HepG2 (cell line): ENCODE results near the gene ITGAV. TPM values are rescaled to one million over a fixed set of nuclear protein-coding genes. Genes with fewer than 3 reads are reported as not detected.

Experiments used
- ATAC-seq: fragments of 200-7000 bp; cut with Tn5 transposase; 3 replicates; pipeline ENCODE4 v1.9.1; 2020; ENCODE audit warnings: mild to moderate bottlenecking, moderate library complexity
- BruUV-seq: library from RNA; stranded (reverse); fragments of 400-500 nt; replicated peaks from 2 replicates; lab custom pipeline; 2021; lab: Mats Ljungman, UMichigan
- CTCF ChIA-PET: fragments of 300-600 bp; formaldehyde crosslinking; extraction: SDS; loops from one replicate; lab custom pipeline; 2021; ENCODE audit warnings: low total read pairs, inconsistent platforms, low intra/inter-chr PET ratio; lab: Yijun Ruan, JAX
- POLR2A ChIA-PET: fragments of 350-600 bp; sonication (Branson Sonifier 250); formaldehyde crosslinking; loops from one replicate; lab custom pipeline; 2020; ENCODE audit warnings: antibody characterized with exemption, inconsistent platforms; lab: Yijun Ruan, JAX
- DNase-seq: peaks from one replicate; pipeline ENCODE4 v3.0.0-alpha.2; 2015; ENCODE audit warnings: low spot score
- FAIRE-seq: peaks from 3 replicates; lab custom pipeline; 2011; peaks lifted over from hg19 to GRCh38; lab: Jason Lieb, UNC
- H2AFZ ChIP-seq: one replicate; pipeline ENCODE4 v1.6.1; 2011; ENCODE audit warnings: low read length, inconsistent platforms
- H3K27ac ChIP-seq: fragments of 300-600 bp; 3 replicates; pipeline ENCODE4 v1.8.0; 2011; ENCODE audit warnings: mixed run types, mild to moderate bottlenecking, mixed read lengths, low read length, inconsistent platforms; ENCODE audit not compliant: insufficient read depth; ENCODE audit errors: extremely low read length
- H3K27me3 ChIP-seq, 2 experiments: fragments of 200-600 bp in 1 of 2; 2 replicates in 1 of 2; 3 replicates in 1 of 2; pipeline versions ENCODE4 v1.6.0 to v1.8.0; 2011; ENCODE audit warnings: low read length in 2 of 2, mild to moderate bottlenecking in 2 of 2, moderate library complexity in 2 of 2, inconsistent platforms in 1 of 2; ENCODE audit not compliant: insufficient read depth in 2 of 2, control insufficient read depth in 1 of 2
- H3K36me3 ChIP-seq, 2 experiments: fragments of 200-600 bp in 1 of 2; replicated peaks in 1 of 2; 2 replicates in 1 of 2; 3 replicates in 1 of 2; pipeline versions ENCODE4 v1.5.1 to v1.8.0; 2011; ENCODE audit warnings: low read length in 2 of 2, inconsistent platforms in 1 of 2; ENCODE audit not compliant: insufficient read depth in 2 of 2, control insufficient read depth in 1 of 2
- H3K4me1 ChIP-seq: 2 replicates; pipeline ENCODE4 v1.5.1; 2012; ENCODE audit warnings: low read length, inconsistent platforms; ENCODE audit not compliant: insufficient read depth
- H3K4me2 ChIP-seq: 2 replicates; pipeline ENCODE4 v1.6.0; 2011; ENCODE audit warnings: low read depth, low read length, inconsistent platforms
- H3K4me3 ChIP-seq, 3 experiments: fragments of 200-600 bp in 1 of 3; sonication (generic), shearing (Covaris generic) in 1 of 3; replicated peaks in 1 of 3; 2 replicates each; pipeline ENCODE4 v1.5.1; 2011 to 2016; ENCODE audit warnings: low read length in 3 of 3, inconsistent platforms in 2 of 3, low read depth in 2 of 3, mild to moderate bottlenecking in 2 of 3, control low read depth in 1 of 3, mixed read lengths in 1 of 3; ENCODE audit not compliant: insufficient read depth in 1 of 3
- H3K79me2 ChIP-seq: one replicate; pipeline ENCODE4 v1.6.1; 2011; ENCODE audit warnings: low read length, inconsistent platforms; ENCODE audit not compliant: insufficient read depth
- H3K9ac ChIP-seq: 2 replicates; pipeline ENCODE4 v1.6.0; 2011; ENCODE audit warnings: mild to moderate bottlenecking, low read depth, low read length, inconsistent platforms; ENCODE audit not compliant: insufficient read depth
- H3K9me3 ChIP-seq: 2 replicates; pipeline ENCODE4 v1.5.1; 2012; ENCODE audit warnings: mild to moderate bottlenecking, low read length
- H4K20me1 ChIP-seq: 2 replicates; pipeline ENCODE4 v1.6.0; 2011; ENCODE audit warnings: inconsistent platforms, mild to moderate bottlenecking, low read length, moderate library complexity; ENCODE audit not compliant: insufficient read depth
- FOXK1 ChIP-seq: sonication (generic); formaldehyde crosslinking; IDR thresholded peaks from 2 replicates; pipeline ENCODE4 v1.4.0; 2020; ENCODE audit warnings: low read depth, missing genetic modification reagents, borderline replicate concordance
- MYC ChIP-seq: sonication (generic); formaldehyde crosslinking; IDR thresholded peaks from 2 replicates; pipeline ENCODE4 v1.9.0; 2021; ENCODE audit warnings: missing genetic modification reagents, borderline replicate concordance
- NPAS2 ChIP-seq: sonication (generic); formaldehyde crosslinking; IDR thresholded peaks from 2 replicates; pipeline ENCODE4 v1.8.0; 2022; ENCODE audit warnings: mild to moderate bottlenecking, missing genetic modification reagents, borderline replicate concordance
- SRSF1 ChIP-seq: fragments of 200-400 bp; formaldehyde crosslinking; optimal IDR thresholded peaks from 2 replicates; pipeline ENCODE3; 2017; ENCODE audit warnings: mild to moderate bottlenecking, low read depth, low read length, moderate library complexity
- ZNF451 ChIP-seq: sonication (generic); formaldehyde crosslinking; IDR thresholded peaks from 2 replicates; pipeline ENCODE4 v1.5.0; 2020; ENCODE audit warnings: mild to moderate bottlenecking, missing genetic modification reagents
- ZNF556 ChIP-seq: sonication (generic); formaldehyde crosslinking; IDR thresholded peaks from 2 replicates; pipeline ENCODE4 v1.4.0; 2020; ENCODE audit warnings: mild to moderate bottlenecking, missing genetic modification reagents, borderline replicate concordance
- ZNF644 ChIP-seq: IDR thresholded peaks from 2 replicates; pipeline ENCODE4 v1.6.1; 2016; ENCODE audit warnings: low read depth
- ZNF7 ChIP-seq: IDR thresholded peaks from 2 replicates; pipeline ENCODE4 v1.6.1; 2016; ENCODE audit warnings: missing biosample characterization, missing genetic modification reagents
- WGBS: methylation state at CpG from one replicate; pipeline ENCODE4 v1.1.6; 2017; ENCODE audit warnings: low lambda C conversion rate; 5-methylcytosine and 5-hydroxymethylcytosine counted together
- in situ Hi-C: cut with HindIII; loops from 2 replicates; pipeline ENCODE4 v1.10.0; 2017; ENCODE audit warnings: low pct_unique_long_range_greater_than_20kb; ENCODE audit not compliant: extremely low pct_ligation_motif_present
- intact Hi-C: fragments of 100-400 bp; cut with micrococcal nuclease; formaldehyde crosslinking; loops from one replicate; pipeline ENCODE4 v1.10.0; 2022; ENCODE audit not compliant: unreplicated experiment
- polyA plus RNA-seq, 8 experiments: library from polyadenylated mRNA; depleted of rRNA in 3 of 8; stranded (reverse) in 7 of 8; unstranded in 1 of 8; fragments of >200 nt; fragmentation: Illumina TruSeq in 4 of 8; extraction: Trizol in 4 of 8; gene quantifications; 2 replicates each; pipeline versions ENCODE4 v1.2.1 to v1.2.3, GENCODE V29; 2011 to 2016; ENCODE audit warnings: low read depth in 4 of 8, missing spikeins in 1 of 8, mixed read lengths in 1 of 8; ENCODE audit not compliant: insufficient read depth in 1 of 8
- total RNA-seq, 5 experiments: library from RNA; depleted of rRNA; stranded (reverse); fragments of >200 nt; fragmentation: Illumina TruSeq; extraction: Trizol; gene quantifications; 2 replicates each; pipeline ENCODE4 v1.2.3, GENCODE V29; 2016; ENCODE audit warnings: low read depth in 1 of 5
- TF ChIP-seq, protein P1 (sequence below): sonication (generic); IDR thresholded peaks from 2 replicates; pipeline ENCODE4 v1.6.1; 2016; ENCODE audit warnings: low read depth, borderline replicate concordance
- TF ChIP-seq, protein P2 (sequence below): sonication (generic); formaldehyde crosslinking; IDR thresholded peaks from 2 replicates; pipeline ENCODE4 v1.8.0; 2022; ENCODE audit warnings: missing genetic modification reagents, mild to moderate bottlenecking, inconsistent platforms, borderline replicate concordance
- TF ChIP-seq, protein P3 (sequence below): sonication (generic); formaldehyde crosslinking; IDR thresholded peaks from 2 replicates; pipeline ENCODE4 v1.4.0; 2020; ENCODE audit warnings: missing genetic modification reagents, borderline replicate concordance
- TF ChIP-seq, protein P4 (sequence below): sonication (generic); formaldehyde crosslinking; IDR thresholded peaks from 2 replicates; pipeline ENCODE4 v1.9.0; 2021; ENCODE audit warnings: missing genetic modification reagents, borderline replicate concordance

Gene ITGAV
- total and polyA plus RNA-seq, 2 of the 13 experiments (the other 11 are each of a cell fraction or from before 2014, with no cell fraction given), result 59.1 to 60.4 TPM

DNA sequence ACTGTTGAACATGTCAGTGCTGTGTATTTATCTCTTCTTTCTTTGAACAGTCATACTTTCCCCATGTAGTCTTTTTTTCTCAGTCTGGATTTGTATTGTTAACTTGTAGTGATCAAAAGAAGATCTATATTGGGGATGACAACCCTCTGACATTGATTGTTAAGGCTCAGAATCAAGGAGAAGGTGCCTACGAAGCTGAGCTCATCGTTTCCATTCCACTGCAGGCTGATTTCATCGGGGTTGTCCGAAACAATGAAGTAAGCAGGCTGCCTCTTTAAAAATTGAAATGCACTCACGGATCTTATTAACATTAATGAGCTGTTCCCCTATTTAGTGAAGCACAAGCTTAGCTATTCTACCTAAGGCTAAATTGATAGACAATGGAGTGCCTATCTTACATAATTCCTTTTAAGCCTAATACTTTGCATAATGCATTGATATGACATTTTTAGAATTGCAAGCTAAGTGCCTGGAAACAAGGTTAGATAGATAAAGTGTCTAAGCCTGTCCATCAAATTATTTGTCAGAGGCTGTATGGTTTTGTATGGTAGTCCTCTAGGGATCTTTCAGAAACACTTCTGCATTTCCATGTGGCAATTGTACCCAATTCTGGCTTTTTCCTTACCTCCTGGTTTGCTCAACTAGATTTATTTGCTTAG lies 74.7 kb downstream of the ITGAV start:
- Histone ChIP-seq H3K27me3 (no peaks in the 10 kb centered on the region), H3K4me1 (no peaks in the 10 kb centered on the region), H3K9me3 (no peaks in the 10 kb centered on the region), H3K4me2 (no peak overlapping the region), H3K36me3 (peaks cover 26 to 61% of the 10 kb centered on the region in 2 experiments), H3K9ac (no peak overlapping the region), H4K20me1 (no peaks in the 10 kb centered on the region), H3K79me2 (no peaks in the 10 kb centered on the region), H3K4me3 (no peak overlapping the region), H3K27ac (no peak overlapping the region), H2AFZ (no peak overlapping the region)
- FAIRE-seq (no peak), ATAC-seq (no peak), DNase-seq (no peak)
- TF ChIP-seq, protein P1, sequence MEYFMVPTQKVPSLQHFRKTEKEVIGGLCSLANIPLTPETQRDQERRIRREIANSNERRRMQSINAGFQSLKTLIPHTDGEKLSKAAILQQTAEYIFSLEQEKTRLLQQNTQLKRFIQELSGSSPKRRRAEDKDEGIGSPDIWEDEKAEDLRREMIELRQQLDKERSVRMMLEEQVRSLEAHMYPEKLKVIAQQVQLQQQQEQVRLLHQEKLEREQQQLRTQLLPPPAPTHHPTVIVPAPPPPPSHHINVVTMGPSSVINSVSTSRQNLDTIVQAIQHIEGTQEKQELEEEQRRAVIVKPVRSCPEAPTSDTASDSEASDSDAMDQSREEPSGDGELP, result no peak
- TF ChIP-seq, protein P2, sequence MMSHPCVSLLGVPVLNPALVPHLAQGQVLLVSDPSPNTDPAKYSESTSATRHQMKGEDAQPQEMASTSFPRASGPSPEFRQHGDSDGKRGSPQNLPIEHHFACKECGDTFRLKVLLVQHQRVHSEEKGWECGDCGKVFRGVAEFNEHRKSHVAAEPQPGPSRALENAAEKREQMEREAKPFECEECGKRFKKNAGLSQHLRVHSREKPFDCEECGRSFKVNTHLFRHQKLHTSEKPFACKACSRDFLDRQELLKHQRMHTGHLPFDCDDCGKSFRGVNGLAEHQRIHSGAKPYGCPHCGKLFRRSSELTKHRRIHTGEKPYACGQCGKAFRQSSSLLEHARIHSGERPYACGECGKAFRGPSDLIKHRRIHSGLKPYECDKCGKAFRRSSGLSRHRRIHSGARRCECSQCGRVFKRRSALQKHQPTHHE (CRISPR knock-in tag), result no peak
- no peak for TF ChIP-seq MYC (CRISPR knock-in tag)
- no peak for TF ChIP-seq ZNF451 (CRISPR knock-in tag)
- TF ChIP-seq, protein P3, sequence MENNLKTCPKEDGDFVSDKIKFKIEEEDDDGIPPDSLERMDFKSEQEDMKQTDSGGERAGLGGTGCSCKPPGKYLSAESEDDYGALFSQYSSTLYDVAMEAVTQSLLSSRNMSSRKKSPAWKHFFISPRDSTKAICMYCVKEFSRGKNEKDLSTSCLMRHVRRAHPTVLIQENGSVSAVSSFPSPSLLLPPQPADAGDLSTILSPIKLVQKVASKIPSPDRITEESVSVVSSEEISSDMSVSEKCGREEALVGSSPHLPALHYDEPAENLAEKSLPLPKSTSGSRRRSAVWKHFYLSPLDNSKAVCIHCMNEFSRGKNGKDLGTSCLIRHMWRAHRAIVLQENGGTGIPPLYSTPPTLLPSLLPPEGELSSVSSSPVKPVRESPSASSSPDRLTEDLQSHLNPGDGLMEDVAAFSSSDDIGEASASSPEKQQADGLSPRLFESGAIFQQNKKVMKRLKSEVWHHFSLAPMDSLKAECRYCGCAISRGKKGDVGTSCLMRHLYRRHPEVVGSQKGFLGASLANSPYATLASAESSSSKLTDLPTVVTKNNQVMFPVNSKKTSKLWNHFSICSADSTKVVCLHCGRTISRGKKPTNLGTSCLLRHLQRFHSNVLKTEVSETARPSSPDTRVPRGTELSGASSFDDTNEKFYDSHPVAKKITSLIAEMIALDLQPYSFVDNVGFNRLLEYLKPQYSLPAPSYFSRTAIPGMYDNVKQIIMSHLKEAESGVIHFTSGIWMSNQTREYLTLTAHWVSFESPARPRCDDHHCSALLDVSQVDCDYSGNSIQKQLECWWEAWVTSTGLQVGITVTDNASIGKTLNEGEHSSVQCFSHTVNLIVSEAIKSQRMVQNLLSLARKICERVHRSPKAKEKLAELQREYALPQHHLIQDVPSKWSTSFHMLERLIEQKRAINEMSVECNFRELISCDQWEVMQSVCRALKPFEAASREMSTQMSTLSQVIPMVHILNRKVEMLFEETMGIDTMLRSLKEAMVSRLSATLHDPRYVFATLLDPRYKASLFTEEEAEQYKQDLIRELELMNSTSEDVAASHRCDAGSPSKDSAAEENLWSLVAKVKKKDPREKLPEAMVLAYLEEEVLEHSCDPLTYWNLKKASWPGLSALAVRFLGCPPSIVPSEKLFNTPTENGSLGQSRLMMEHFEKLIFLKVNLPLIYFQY (CRISPR knock-in tag), result no peak
- TF ChIP-seq, protein P4, sequence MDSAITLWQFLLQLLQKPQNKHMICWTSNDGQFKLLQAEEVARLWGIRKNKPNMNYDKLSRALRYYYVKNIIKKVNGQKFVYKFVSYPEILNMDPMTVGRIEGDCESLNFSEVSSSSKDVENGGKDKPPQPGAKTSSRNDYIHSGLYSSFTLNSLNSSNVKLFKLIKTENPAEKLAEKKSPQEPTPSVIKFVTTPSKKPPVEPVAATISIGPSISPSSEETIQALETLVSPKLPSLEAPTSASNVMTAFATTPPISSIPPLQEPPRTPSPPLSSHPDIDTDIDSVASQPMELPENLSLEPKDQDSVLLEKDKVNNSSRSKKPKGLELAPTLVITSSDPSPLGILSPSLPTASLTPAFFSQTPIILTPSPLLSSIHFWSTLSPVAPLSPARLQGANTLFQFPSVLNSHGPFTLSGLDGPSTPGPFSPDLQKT (CRISPR knock-in tag), result no peak
- TF ChIP-seq ZNF644 (CRISPR knock-in tag), result no peak
- TF ChIP-seq FOXK1, result no peak
- no peak for TF ChIP-seq ZNF556
- TF ChIP-seq ZNF7, result no peak
- TF ChIP-seq NPAS2 (CRISPR knock-in tag), result no peak
- no peak for TF ChIP-seq SRSF1
- ChIA-PET POLR2A (no interaction called here), CTCF (no interaction called here)
- 96% methylated on average over 5 of the region's 5 CpGs for WGBS
- BruUV-seq, result no TSS peak
- in situ Hi-C loops (no loop called here), intact Hi-C loops (no loop called here)
